OCI-LY7 (cell line): ENCODE data around the gene CMTM8. TPM values are rescaled to one million over a fixed set of nuclear protein-coding genes. Genes with fewer than 3 reads are reported as not detected.

Source experiments
- BruUV-seq: library from RNA; stranded (reverse); fragments of 400-500 nt; replicated peaks from 2 replicates; lab custom pipeline; 2021; lab: Mats Ljungman, UMichigan
- CTCF ChIA-PET: fragments of 300-600 bp; sonication (Branson Sonifier 250); formaldehyde crosslinking; loops from one replicate; lab custom pipeline; 2022; ENCODE audit warnings: antibody characterized with exemption; ENCODE audit not compliant: unreplicated experiment; lab: Charles Lee
- POLR2A ChIA-PET: fragments of 300-600 bp; sonication (Branson Sonifier 250); formaldehyde crosslinking; loops from one replicate; lab custom pipeline; 2022; ENCODE audit warnings: antibody characterized with exemption; lab: Charles Lee
- DNase-seq: peaks from one replicate; pipeline ENCODE4 v3.0.0-alpha.2; 2015; ENCODE audit warnings: low spot score
- H2AFZ ChIP-seq: fragments of 200-600 bp; sonication (generic), shearing (Covaris generic); 2 replicates; pipeline ENCODE4 v1.6.1; 2014; ENCODE audit warnings: mild to moderate bottlenecking, antibody characterized with exemption, low read length, moderate library complexity
- H3K27ac ChIP-seq: fragments of 200-600 bp; sonication (generic); 2 replicates; pipeline ENCODE4 v1.5.1; 2014; ENCODE audit warnings: mixed run types, low read depth, mild to moderate bottlenecking, moderate library complexity, low read length, inconsistent platforms; ENCODE audit not compliant: poor library complexity, severe bottlenecking
- H3K36me3 ChIP-seq: fragments of 200-600 bp; sonication (generic); 2 replicates; pipeline ENCODE4 v1.6.1; 2014; ENCODE audit warnings: mild to moderate bottlenecking, antibody characterized with exemption, low read length, moderate library complexity, mixed read lengths; ENCODE audit not compliant: insufficient read depth
- H3K4me1 ChIP-seq: fragments of 200-600 bp; sonication (generic); 2 replicates; pipeline ENCODE4 v1.5.1; 2014; ENCODE audit warnings: mild to moderate bottlenecking, low read length; ENCODE audit not compliant: insufficient read depth, poor library complexity, severe bottlenecking
- H3K4me2 ChIP-seq: fragments of 200-600 bp; sonication (generic); 2 replicates; pipeline ENCODE4 v1.6.1; 2014; ENCODE audit warnings: mild to moderate bottlenecking, low read length
- H3K4me3 ChIP-seq: fragments of 200-600 bp; sonication (generic); 2 replicates; pipeline ENCODE4 v1.5.1; 2014; ENCODE audit warnings: mild to moderate bottlenecking, low read depth, low read length; ENCODE audit not compliant: poor library complexity, severe bottlenecking
- H3K79me2 ChIP-seq: fragments of 200-600 bp; sonication (generic); 2 replicates; pipeline ENCODE4 v1.6.1; 2016; ENCODE audit warnings: low read depth, mild to moderate bottlenecking, low read length, moderate library complexity, mixed read lengths; ENCODE audit not compliant: insufficient read depth
- H3K9me2 ChIP-seq: fragments of 200-600 bp; sonication (generic); 2 replicates; pipeline ENCODE4 v1.6.1; 2016; ENCODE audit warnings: mild to moderate bottlenecking, low read length, mixed read lengths; ENCODE audit not compliant: insufficient read depth
- H3K9me3 ChIP-seq: fragments of 200-600 bp; sonication (generic); 2 replicates; pipeline ENCODE4 v1.6.1; 2014; ENCODE audit warnings: mild to moderate bottlenecking, mixed run types, low read length, mixed read lengths
- H4K20me1 ChIP-seq: fragments of 200-600 bp; sonication (generic); 2 replicates; pipeline ENCODE4 v1.6.1; 2014; ENCODE audit warnings: mild to moderate bottlenecking, antibody characterized with exemption, low read length, moderate library complexity, mixed read lengths; ENCODE audit not compliant: insufficient read depth
- CTCF ChIP-seq: fragments of 200-600 bp; sonication (generic); conservative IDR thresholded peaks from 2 replicates; pipeline ENCODE4 v1.5.1; 2014; ENCODE audit warnings: mild to moderate bottlenecking, antibody characterized with exemption, low read length, moderate library complexity, mixed read lengths
- EZH2phosphoT487 ChIP-seq: fragments of 200-600 bp; sonication (generic); IDR thresholded peaks from 2 replicates; pipeline ENCODE4 v1.6.1; 2018; ENCODE audit warnings: low read depth, borderline replicate concordance, mild to moderate bottlenecking, mixed run types, antibody characterized with exemption, low read length, moderate library complexity, mixed read lengths
- intact Hi-C: fragments of 100-400 bp; cut with micrococcal nuclease; formaldehyde crosslinking; loops from one replicate; pipeline ENCODE4 v1.10.0; 2022; ENCODE audit not compliant: unreplicated experiment
- total RNA-seq, 2 experiments: library from RNA; depleted of rRNA in 1 of 2; stranded (reverse); fragments of >200 nt in 1 of 2; shearing (Covaris generic) in 1 of 2; gene quantifications; 2 replicates each; pipeline ENCODE4 v1.2.3, GENCODE V29; 2014 to 2022

CMTM8 gene
- total RNA-seq, 2 experiments from 2014 or later = 1.5 to 3.0 TPM

GRCh38 chr3:32310336-32310735 lies 71.9 kb downstream of the CMTM8 start:
- intact Hi-C loops = no loop called here
- Histone ChIP-seq H3K9me2 (no peaks in the 10 kb centered on the region), H3K9me3 (no peaks in the 10 kb centered on the region), H4K20me1 (no peaks in the 10 kb centered on the region), H3K4me3 (no peak overlapping the region), H3K36me3 (no peaks in the 10 kb centered on the region), H2AFZ (no peak overlapping the region), H3K27ac (no peak overlapping the region), H3K4me1 (no peaks in the 10 kb centered on the region), H3K79me2 (no peaks in the 10 kb centered on the region), H3K4me2 (no peak overlapping the region)
- BruUV-seq = no TSS peak
- CTCF ChIA-PET = no interaction called here
- DNase-seq = no peak
- TF ChIP-seq EZH2phosphoT487 = no peak
- TF ChIP-seq CTCF = no peak
- POLR2A ChIA-PET = interaction anchor here (0.5 to 1.7 kb wide), 3 partner anchors 14 to 193 kb away, joined by 3 to 5 read pairs (median 5); no protein-coding TSS in a partner anchor

- no peak overlapping the region for H3K4me2 ChIP-seq
- no peaks in the 10 kb centered on the region for H4K20me1 ChIP-seq
- intact Hi-C loops = no loop called here
- no peak overlapping the region for H3K27ac ChIP-seq
- POLR2A ChIA-PET = interaction anchor here (0.6 kb wide), 1 partner anchor 17 kb away, joined by 5 read pairs; no protein-coding TSS in a partner anchor
- no peaks in the 10 kb centered on the region for H3K4me1 ChIP-seq
- H3K36me3 ChIP-seq = no peaks in the 10 kb centered on the region
- no peak overlapping the region for H3K4me3 ChIP-seq
- CTCF ChIA-PET = no interaction called here
- H3K9me2 ChIP-seq = no peaks in the 10 kb centered on the region
- TF ChIP-seq CTCF (no peak), EZH2phosphoT487 (no peak)
- H3K9me3 ChIP-seq = no peaks in the 10 kb centered on the region
- DNase-seq = no peak
- no peak overlapping the region for H2AFZ ChIP-seq
- BruUV-seq = no TSS peak
- H3K79me2 ChIP-seq = no peaks in the 10 kb centered on the region
Measured at GRCh38 chr3:32310918-32311839, 72.7 kb downstream of the CMTM8 start.

- ChIA-PET CTCF (no interaction called here), POLR2A (interaction anchor here (0.9 kb wide), 2 partner anchors 11 to 115 kb away, joined by 3 read pairs; no protein-coding TSS in a partner anchor)
- TF ChIP-seq CTCF = no peak
- no peak for TF ChIP-seq EZH2phosphoT487
- H3K27ac ChIP-seq = no peak overlapping the region
- H3K9me3 ChIP-seq = no peaks in the 10 kb centered on the region
- no peak overlapping the region for H3K4me3 ChIP-seq
- H3K36me3 ChIP-seq = no peaks in the 10 kb centered on the region
- H4K20me1 ChIP-seq = no peaks in the 10 kb centered on the region
- no peak overlapping the region for H2AFZ ChIP-seq
- H3K9me2 ChIP-seq = no peaks in the 10 kb centered on the region
- DNase-seq = no peak
- intact Hi-C loops = no loop called here
- H3K79me2 ChIP-seq = no peaks in the 10 kb centered on the region
- H3K4me2 ChIP-seq = no peak overlapping the region
- no peaks in the 10 kb centered on the region for H3K4me1 ChIP-seq
- no TSS peak for BruUV-seq
Measured at GRCh38 chr3:32312251-32312650, 73.8 kb downstream of the CMTM8 start.
